PC-3 (cell line): Measurements from ENCODE around the gene CTRB1. TPM values are rescaled to one million over a fixed set of nuclear protein-coding genes. Genes with fewer than 3 reads are reported as not detected.

ENCODE experiments used
- ATAC-seq: fragments of 200-7000 bp; cut with Tn5 transposase; 2 replicates; pipeline ENCODE4 v1.9.1; 2020; ENCODE audit warnings: mild to moderate bottlenecking, moderate library complexity
- BruUV-seq: library from RNA; stranded (reverse); fragments of 400-500 nt; replicated peaks from 2 replicates; lab custom pipeline; 2021; lab: Mats Ljungman, UMichigan
- CTCF ChIA-PET: fragments of 300-600 bp; sonication (Branson Sonifier 250); formaldehyde crosslinking; loops from one replicate; lab custom pipeline; 2022; ENCODE audit warnings: antibody characterized with exemption; lab: Charles Lee
- POLR2A ChIA-PET: fragments of 300-600 bp; sonication (Branson Sonifier 250); formaldehyde crosslinking; loops from one replicate; lab custom pipeline; 2022; ENCODE audit warnings: antibody characterized with exemption; ENCODE audit not compliant: unreplicated experiment; lab: Charles Lee
- DNase-seq: peaks from one replicate; pipeline ENCODE4 v3.0.0-alpha.2; 2015
- H2AFZ ChIP-seq: fragments of 300-600 bp; sonication (generic); 2 replicates; pipeline ENCODE4 v1.6.0; 2016; ENCODE audit warnings: antibody characterized with exemption, low read length
- H3F3A ChIP-seq: fragments of 300-600 bp; sonication (generic); one replicate; pipeline ENCODE4 v1.6.0; 2017; ENCODE audit warnings: antibody characterized with exemption, low read length, control low read depth, mild to moderate bottlenecking; ENCODE audit not compliant: unreplicated experiment
- H3K27ac ChIP-seq: fragments of 300-600 bp; sonication (generic); 2 replicates; pipeline ENCODE4 v1.5.1; 2016; ENCODE audit warnings: mild to moderate bottlenecking, low read length
- H3K27me3 ChIP-seq: fragments of 300-600 bp; sonication (generic); 2 replicates; pipeline ENCODE4 v1.6.1; 2016; ENCODE audit warnings: low read length, mixed read lengths
- H3K36me3 ChIP-seq: fragments of 300-600 bp; sonication (generic); 2 replicates; pipeline ENCODE4 v1.6.1; 2016; ENCODE audit warnings: low read depth, mixed run types, low read length, mixed read lengths
- H3K4me1 ChIP-seq: fragments of 300-600 bp; sonication (generic); 2 replicates; pipeline ENCODE4 v1.5.1; 2016; ENCODE audit warnings: low read length; ENCODE audit not compliant: insufficient read depth
- H3K4me2 ChIP-seq: fragments of 300-600 bp; sonication (generic); 2 replicates; pipeline ENCODE4 v1.6.0; 2016; ENCODE audit warnings: low read length
- H3K4me3 ChIP-seq: fragments of 300-600 bp; sonication (generic); 2 replicates; pipeline ENCODE4 v1.5.1; 2016; ENCODE audit warnings: mild to moderate bottlenecking, low read length, mixed read lengths
- H3K79me2 ChIP-seq: fragments of 300-600 bp; sonication (generic); 2 replicates; pipeline ENCODE4 v1.6.1; 2017; ENCODE audit warnings: low read length, mixed read lengths
- H3K9ac ChIP-seq: fragments of 300-600 bp; sonication (generic); 2 replicates; pipeline ENCODE4 v1.6.0; 2016; ENCODE audit warnings: mild to moderate bottlenecking, low read length
- H3K9me2 ChIP-seq: fragments of 300-600 bp; sonication (generic); replicated peaks from 2 replicates; pipeline ENCODE4 v1.6.1; 2016; ENCODE audit warnings: mixed run types, low read length, mixed read lengths
- H3K9me3 ChIP-seq: fragments of 300-600 bp; sonication (generic); 2 replicates; pipeline ENCODE4 v1.6.1; 2016; ENCODE audit warnings: low read length, mixed read lengths
- H4K20me1 ChIP-seq: fragments of 300-600 bp; sonication (generic); 2 replicates; pipeline ENCODE4 v1.6.1; 2016; ENCODE audit warnings: low read length, mixed read lengths
- CTCF ChIP-seq: fragments of 300-600 bp; sonication (generic); conservative IDR thresholded peaks from 2 replicates; pipeline ENCODE4 v1.5.1; 2017; ENCODE audit warnings: antibody characterized with exemption, low read depth, mild to moderate bottlenecking, low read length
- EZH2 ChIP-seq: fragments of 300-600 bp; sonication (generic); IDR thresholded peaks from one replicate; pipeline ENCODE4 v1.6.1; 2017; ENCODE audit warnings: antibody characterized with exemption, mild to moderate bottlenecking, low read length; ENCODE audit not compliant: unreplicated experiment
- EZH2phosphoT487 ChIP-seq: fragments of 300-600 bp; sonication (generic); IDR thresholded peaks from 2 replicates; pipeline ENCODE4 v1.6.1; 2018; ENCODE audit warnings: mild to moderate bottlenecking, antibody characterized with exemption, low read length, borderline replicate concordance
- intact Hi-C: fragments of 100-400 bp; cut with micrococcal nuclease; formaldehyde crosslinking; loops from 2 replicates; pipeline ENCODE4 v1.9.0; 2023
- total RNA-seq: library from RNA; depleted of rRNA; stranded (reverse); fragments of >200 nt; gene quantifications from 2 replicates; pipeline ENCODE4 v1.2.3, GENCODE V29; 2014

Gene CTRB1
- total RNA-seq, 1 experiment from 2014 or later = not detected

DNA sequence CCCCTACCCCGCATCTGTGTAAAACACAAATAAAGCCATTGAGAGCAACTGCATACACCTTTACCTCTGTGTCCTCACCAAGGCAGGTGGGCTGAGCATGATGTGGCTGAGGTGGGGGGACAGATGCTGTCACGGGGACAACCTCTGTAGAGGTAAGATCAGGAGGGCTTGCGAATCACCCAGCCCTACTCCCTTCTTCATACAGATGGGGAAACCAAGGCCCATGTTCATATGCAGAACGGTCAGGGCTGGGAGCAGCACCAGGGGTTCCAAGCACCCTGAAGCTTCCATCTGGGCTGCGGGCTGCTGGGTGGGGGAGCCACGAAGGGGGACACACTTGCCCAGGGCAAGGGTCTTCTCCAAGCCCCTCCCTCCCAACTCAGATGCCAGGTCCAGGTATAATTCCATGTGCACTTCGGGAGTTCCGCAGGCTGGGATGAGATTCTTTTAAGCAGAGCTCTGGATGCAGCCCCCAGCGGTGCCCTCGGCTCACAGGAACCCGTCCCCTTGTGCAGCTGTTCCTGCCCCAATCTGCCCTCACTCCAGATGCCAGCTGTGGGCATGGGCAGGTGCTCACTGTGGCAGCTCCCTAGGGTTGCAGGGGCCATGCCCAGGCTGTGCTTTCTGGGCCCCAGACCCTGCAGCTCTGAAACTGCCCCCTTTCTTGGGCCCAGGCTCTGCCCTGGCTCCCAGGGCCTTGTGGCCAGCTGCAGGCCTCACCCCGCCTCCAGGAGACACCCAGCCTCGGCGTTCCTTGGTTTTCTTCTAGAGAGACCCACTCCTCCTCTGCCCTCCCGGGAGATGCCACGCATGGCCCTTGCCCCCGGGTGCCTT lies 9.6 kb downstream of the CTRB1 start:
- Histone ChIP-seq H3K4me3 (no peak overlapping the region), H3K27me3 (no peaks in the 10 kb centered on the region), H3K4me1 (no peaks in the 10 kb centered on the region), H2AFZ (no peak overlapping the region), H3F3A (no peaks in the 10 kb centered on the region), H4K20me1 (no peaks in the 10 kb centered on the region), H3K9me3 (no peaks in the 10 kb centered on the region), H3K9me2 (no peaks in the 10 kb centered on the region), H3K4me2 (no peak overlapping the region), H3K79me2 (no peaks in the 10 kb centered on the region), H3K27ac (no peak overlapping the region), H3K9ac (no peak overlapping the region), H3K36me3 (peaks cover 16% of the 10 kb centered on the region)
- no TSS peak for BruUV-seq
- TF ChIP-seq EZH2 (no peak), EZH2phosphoT487 (no peak), CTCF (no peak)
- POLR2A ChIA-PET = no interaction called here
- CTCF ChIA-PET = no interaction called here
- intact Hi-C loops = no loop called here
- DNase-seq = no peak
- no peak for ATAC-seq

DNA sequence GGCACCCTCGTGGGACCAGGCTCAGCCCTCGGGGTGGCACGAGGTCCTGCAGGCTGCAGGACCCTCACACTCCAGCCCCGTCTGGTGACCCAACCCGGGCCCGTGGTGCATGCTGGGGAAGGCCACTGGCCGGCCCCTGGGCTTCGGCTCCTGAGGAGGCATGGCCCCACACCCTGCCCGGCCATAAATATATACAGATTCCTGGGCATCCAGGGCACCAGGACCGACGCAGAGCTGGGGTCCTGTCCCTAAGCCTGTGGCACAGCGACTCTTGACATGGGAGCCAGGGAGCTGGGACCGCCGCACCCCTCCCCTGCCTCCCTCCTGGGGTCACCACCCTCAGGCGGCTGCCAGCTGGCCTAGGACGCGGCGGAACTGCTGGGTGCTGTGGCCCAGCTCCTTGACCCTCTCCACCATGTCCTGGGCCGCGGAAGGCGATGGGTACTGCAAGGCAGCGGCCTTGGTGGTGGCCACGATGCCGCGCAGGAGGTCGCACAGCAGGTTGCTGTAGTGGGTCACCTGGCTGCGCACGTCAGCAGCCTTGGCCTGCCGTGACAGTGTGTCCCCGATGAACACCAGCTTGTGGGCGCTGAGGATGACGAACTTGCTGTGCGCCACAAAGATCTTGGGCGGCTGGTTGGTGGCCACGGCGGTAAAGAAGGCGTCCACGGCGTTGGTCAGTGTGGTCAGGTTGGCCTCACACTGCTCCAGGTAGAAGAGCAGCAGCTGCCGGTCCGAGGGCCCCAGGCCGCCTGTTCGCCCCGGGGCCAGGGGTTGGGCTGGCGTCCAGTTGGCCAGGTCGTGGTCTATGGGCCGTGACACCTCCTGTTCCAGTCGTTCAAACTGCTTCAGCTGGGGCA lies 10.6 kb downstream of the CTRB1 start:
- ChIA-PET POLR2A (no interaction called here), CTCF (no interaction called here)
- Histone ChIP-seq H3K36me3 (peaks cover 20% of the 10 kb centered on the region), H2AFZ (no peak overlapping the region), H3F3A (no peaks in the 10 kb centered on the region), H3K79me2 (no peaks in the 10 kb centered on the region), H3K4me2 (no peak overlapping the region), H3K9me2 (no peaks in the 10 kb centered on the region), H3K9me3 (no peaks in the 10 kb centered on the region), H4K20me1 (no peaks in the 10 kb centered on the region), H3K9ac (no peak overlapping the region), H3K27ac (no peak overlapping the region), H3K4me1 (peaks cover 5% of the 10 kb centered on the region; the same call in 1 of the 2 replicates), H3K27me3 (no peaks in the 10 kb centered on the region), H3K4me3 (no peak overlapping the region)
- DNase-seq (no peak), ATAC-seq (no peak)
- no TSS peak for BruUV-seq
- intact Hi-C loops = loop anchor here (5.0 kb wide), 1 partner anchor 32 kb away; no protein-coding TSS in a partner anchor
- TF ChIP-seq EZH2phosphoT487 (no peak), CTCF (no peak), EZH2 (no peak)
